ENCODE measurements around the gene CETN3.

The CETN3 gene

DNA sequence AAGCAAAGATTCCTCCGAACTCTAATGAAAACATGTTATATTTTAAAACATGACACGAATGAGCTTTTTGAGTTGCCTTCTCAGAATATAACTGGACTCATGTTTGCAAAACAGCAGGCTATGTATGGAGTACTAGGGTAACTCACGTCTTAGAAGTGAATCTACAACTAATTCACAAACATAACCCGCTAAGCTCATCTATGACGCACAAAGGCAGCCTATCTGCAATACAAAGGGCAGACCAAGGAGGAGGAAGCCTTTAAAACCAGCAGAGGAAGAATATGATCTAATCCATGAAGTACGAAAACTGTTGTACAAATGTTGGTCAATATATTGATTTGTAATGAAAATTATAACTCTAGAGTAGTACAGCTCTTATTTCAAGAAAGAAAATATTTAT lies 67.0 kb downstream of the CETN3 start:
- no peak for TF ChIP-seq CTCF (IDR thresholded peaks at IDR 0.05)
- Mint-ChIP-seq H3K27ac (no peak overlapping the region), H3K36me3 (ENCODE audit: low read depth) (no peaks in the 10 kb centered on the region), H3K27me3 (ENCODE audit: low read depth, poor library complexity) (no peaks in the 10 kb centered on the region), H3K4me1 (no peaks in the 10 kb centered on the region), H3K9me3 (no peaks in the 10 kb centered on the region), H3K4me3 (no peak overlapping the region)
- DNase-seq = no peak
